A673 (cell line): ENCODE results near the gene ITGBL1. TPM values are rescaled to one million over a fixed set of nuclear protein-coding genes. Genes with fewer than 3 reads are reported as not detected.

ENCODE experiments used
- BruUV-seq: library from RNA; stranded (reverse); fragments of 400-500 nt; replicated peaks from 2 replicates; lab custom pipeline; 2021; lab: Mats Ljungman, UMichigan
- CTCF ChIA-PET: fragments of 300-600 bp; sonication (Branson Sonifier 250); formaldehyde crosslinking; loops from one replicate; lab custom pipeline; 2022; ENCODE audit warnings: antibody characterized with exemption; lab: Charles Lee
- POLR2A ChIA-PET: fragments of 300-600 bp; sonication (Branson Sonifier 250); formaldehyde crosslinking; loops from one replicate; lab custom pipeline; 2022; ENCODE audit warnings: antibody characterized with exemption; ENCODE audit not compliant: low non-redundant PET; lab: Charles Lee
- DNase-seq: peaks from one replicate; pipeline ENCODE4 v3.0.0-alpha.2; 2015; ENCODE audit warnings: low spot score
- H3K27ac ChIP-seq: fragments of 200-600 bp; sonication (generic); 2 replicates; pipeline ENCODE4 v1.5.1; 2016; ENCODE audit warnings: mixed run types, low read depth, mild to moderate bottlenecking, mixed read lengths, antibody characterized with exemption, low read length; ENCODE audit not compliant: poor library complexity, severe bottlenecking
- H3K27me3 ChIP-seq: fragments of 200-600 bp; sonication (generic); replicated peaks from 2 replicates; pipeline ENCODE4 v1.6.1; 2017; ENCODE audit warnings: mixed run types, low read depth, mild to moderate bottlenecking, mixed read lengths, antibody characterized with exemption, low read length; ENCODE audit not compliant: insufficient read depth, poor library complexity
- H3K36me3 ChIP-seq: fragments of 200-600 bp; sonication (generic); 2 replicates; pipeline ENCODE4 v1.6.1; 2016; ENCODE audit warnings: mixed run types, mild to moderate bottlenecking, mixed read lengths, antibody characterized with exemption, low read length; ENCODE audit not compliant: insufficient read depth, poor library complexity, severe bottlenecking
- H3K4me1 ChIP-seq: fragments of 200-600 bp; sonication (generic); 2 replicates; pipeline ENCODE4 v1.6.1; 2017; ENCODE audit warnings: mixed run types, mild to moderate bottlenecking, mixed read lengths, antibody characterized with exemption, low read length; ENCODE audit not compliant: insufficient read depth, poor library complexity, severe bottlenecking
- H3K4me3 ChIP-seq: fragments of 200-600 bp; sonication (generic); 2 replicates; pipeline ENCODE4 v1.5.1; 2016; ENCODE audit warnings: low read depth, mixed run types, mild to moderate bottlenecking, mixed read lengths, low read length; ENCODE audit not compliant: poor library complexity, severe bottlenecking
- H3K9me3 ChIP-seq: fragments of 200-600 bp; sonication (generic); 2 replicates; pipeline ENCODE4 v1.6.1; 2016; ENCODE audit warnings: mixed run types, low read depth, mild to moderate bottlenecking, mixed read lengths, antibody characterized with exemption, low read length; ENCODE audit not compliant: poor library complexity, severe bottlenecking
- EZH2 ChIP-seq: fragments of 200-600 bp; sonication (generic); IDR thresholded peaks from 2 replicates; pipeline ENCODE4 v1.6.1; 2017; ENCODE audit warnings: borderline replicate concordance, low read depth, mild to moderate bottlenecking, mixed read lengths, antibody characterized with exemption, low read length; ENCODE audit not compliant: poor library complexity, severe bottlenecking
- intact Hi-C: fragments of 100-400 bp; cut with micrococcal nuclease; formaldehyde crosslinking; loops from one replicate; pipeline ENCODE4 v1.10.0; 2022; ENCODE audit not compliant: unreplicated experiment
- total RNA-seq: library from RNA; stranded (reverse); gene quantifications from 2 replicates; pipeline ENCODE4 v1.2.3, GENCODE V29; 2021
- TF ChIP-seq, protein P1 (sequence below): fragments of 300-800, 200-600 bp; sonication (generic); conservative IDR thresholded peaks from 2 replicates; pipeline ENCODE4 v1.5.1; 2017; ENCODE audit warnings: low read depth, mild to moderate bottlenecking, antibody characterized with exemption, low read length, moderate library complexity, mixed read lengths

ITGBL1 gene
- total RNA-seq, 1 experiment from 2014 or later: 0.64 TPM

DNA sequence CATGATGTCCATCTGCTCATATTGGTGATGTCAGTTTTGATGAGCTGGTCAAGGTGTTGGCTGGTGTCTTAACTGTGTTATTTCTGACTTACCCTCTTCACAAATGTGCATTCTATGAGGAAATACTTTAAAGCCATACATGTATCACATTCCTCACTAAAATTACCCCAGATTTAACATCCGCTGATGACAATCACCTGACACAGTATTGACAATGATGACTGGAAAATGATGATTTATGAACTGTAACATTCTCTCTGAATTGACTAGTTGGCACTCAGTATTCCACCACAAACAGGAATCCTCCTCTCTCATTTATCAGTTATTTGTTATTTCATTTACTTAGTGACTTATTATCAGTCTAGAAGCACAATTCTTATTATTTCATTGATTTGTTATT, 117.3 kb downstream of the ITGBL1 start:
- intact Hi-C loops: no loop called here
- TF ChIP-seq, protein P1, sequence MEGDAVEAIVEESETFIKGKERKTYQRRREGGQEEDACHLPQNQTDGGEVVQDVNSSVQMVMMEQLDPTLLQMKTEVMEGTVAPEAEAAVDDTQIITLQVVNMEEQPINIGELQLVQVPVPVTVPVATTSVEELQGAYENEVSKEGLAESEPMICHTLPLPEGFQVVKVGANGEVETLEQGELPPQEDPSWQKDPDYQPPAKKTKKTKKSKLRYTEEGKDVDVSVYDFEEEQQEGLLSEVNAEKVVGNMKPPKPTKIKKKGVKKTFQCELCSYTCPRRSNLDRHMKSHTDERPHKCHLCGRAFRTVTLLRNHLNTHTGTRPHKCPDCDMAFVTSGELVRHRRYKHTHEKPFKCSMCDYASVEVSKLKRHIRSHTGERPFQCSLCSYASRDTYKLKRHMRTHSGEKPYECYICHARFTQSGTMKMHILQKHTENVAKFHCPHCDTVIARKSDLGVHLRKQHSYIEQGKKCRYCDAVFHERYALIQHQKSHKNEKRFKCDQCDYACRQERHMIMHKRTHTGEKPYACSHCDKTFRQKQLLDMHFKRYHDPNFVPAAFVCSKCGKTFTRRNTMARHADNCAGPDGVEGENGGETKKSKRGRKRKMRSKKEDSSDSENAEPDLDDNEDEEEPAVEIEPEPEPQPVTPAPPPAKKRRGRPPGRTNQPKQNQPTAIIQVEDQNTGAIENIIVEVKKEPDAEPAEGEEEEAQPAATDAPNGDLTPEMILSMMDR: no peak
- TF ChIP-seq EZH2: no peak
- H3K4me1 ChIP-seq: no peaks in the 10 kb centered on the region
- no peak overlapping the region for H3K4me3 ChIP-seq
- no peaks in the 10 kb centered on the region for H3K36me3 ChIP-seq
- ChIA-PET CTCF (no interaction called here), POLR2A (no interaction called here)
- BruUV-seq: no TSS peak
- H3K27ac ChIP-seq: no peak overlapping the region
- no peak for DNase-seq
- no peaks in the 10 kb centered on the region for H3K9me3 ChIP-seq
- no peaks in the 10 kb centered on the region for H3K27me3 ChIP-seq

DNA sequence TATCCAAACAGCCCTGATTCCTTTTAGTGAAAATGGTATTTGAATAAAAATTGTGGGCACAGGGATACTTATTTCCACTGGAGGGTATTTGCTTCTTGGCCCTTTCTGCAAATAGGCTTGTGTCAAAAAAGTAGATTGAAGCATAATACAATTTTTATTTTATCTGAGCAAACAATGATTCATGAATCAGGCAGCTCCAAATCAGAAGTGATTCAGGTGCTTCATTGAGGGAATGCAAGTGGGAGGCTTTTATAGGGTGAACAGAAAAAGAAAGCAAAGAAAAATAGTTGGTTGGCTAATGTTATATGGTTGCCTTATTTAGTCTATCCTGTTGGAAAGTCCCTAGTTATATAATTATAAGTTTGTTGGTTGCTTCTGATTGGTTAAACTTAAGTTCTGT, 117.9 kb downstream of the ITGBL1 start:
- intact Hi-C loops: no loop called here
- CTCF ChIA-PET: no interaction called here

DNA sequence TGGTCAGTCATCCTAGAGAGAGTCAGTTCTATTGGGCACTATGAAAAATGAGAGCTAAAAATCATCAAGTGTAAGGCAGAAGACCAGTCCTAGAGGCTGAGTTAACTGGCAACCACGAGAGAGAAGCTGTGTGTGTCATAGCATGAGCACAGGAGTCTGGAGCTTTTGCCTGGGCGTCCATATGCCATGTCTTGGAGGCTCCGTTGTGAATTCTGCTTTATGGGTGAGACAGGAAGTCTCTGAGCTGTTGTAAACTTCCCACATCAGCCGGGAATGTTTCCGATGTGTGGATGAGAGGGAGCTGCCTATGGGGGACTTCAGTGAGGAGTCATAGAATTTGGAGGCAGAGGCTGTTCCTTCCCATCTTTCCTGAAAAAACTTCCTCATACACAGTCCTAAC, 120.0 kb downstream of the ITGBL1 start:
- Histone ChIP-seq H3K4me3 (no peak overlapping the region), H3K4me1 (no peaks in the 10 kb centered on the region), H3K27ac (no peak overlapping the region), H3K36me3 (no peaks in the 10 kb centered on the region), H3K27me3 (no peaks in the 10 kb centered on the region), H3K9me3 (no peaks in the 10 kb centered on the region)
- CTCF ChIA-PET: no interaction called here
- no peak for DNase-seq
- intact Hi-C loops: no loop called here
- no TSS peak for BruUV-seq
- TF ChIP-seq EZH2: no peak
- TF ChIP-seq, protein P1: no peak
- POLR2A ChIA-PET: no interaction called here

More for the DNA sequence above, 117.9 kb downstream of the ITGBL1 start:
- H3K4me1 ChIP-seq: no peaks in the 10 kb centered on the region
- no peak for DNase-seq
- H3K27me3 ChIP-seq: no peaks in the 10 kb centered on the region
- BruUV-seq: no TSS peak
- no peak overlapping the region for H3K4me3 ChIP-seq
- H3K9me3 ChIP-seq: no peaks in the 10 kb centered on the region
- no peaks in the 10 kb centered on the region for H3K36me3 ChIP-seq
- TF ChIP-seq, protein P1: no peak
- TF ChIP-seq EZH2: no peak
- POLR2A ChIA-PET: no interaction called here
- no peak overlapping the region for H3K27ac ChIP-seq
